DOHH2 (cell line): ENCODE data around the gene KPNA2.

Experiments
- EZH2phosphoT487 ChIP-seq: fragments of 200-600 bp; sonication (generic); IDR thresholded peaks from 2 replicates; pipeline ENCODE4 v1.6.1; 2017; ENCODE audit warnings: borderline replicate concordance, mild to moderate bottlenecking, antibody characterized with exemption, low read length, moderate library complexity, mixed read lengths
- TF ChIP-seq, protein P1 (sequence below): fragments of 200-600 bp; sonication (generic); IDR thresholded peaks from one replicate; pipeline ENCODE4 v1.5.1; 2014; ENCODE audit warnings: antibody characterized with exemption, mild to moderate bottlenecking, low read depth, low read length; ENCODE audit not compliant: poor library complexity, severe bottlenecking

DNA sequence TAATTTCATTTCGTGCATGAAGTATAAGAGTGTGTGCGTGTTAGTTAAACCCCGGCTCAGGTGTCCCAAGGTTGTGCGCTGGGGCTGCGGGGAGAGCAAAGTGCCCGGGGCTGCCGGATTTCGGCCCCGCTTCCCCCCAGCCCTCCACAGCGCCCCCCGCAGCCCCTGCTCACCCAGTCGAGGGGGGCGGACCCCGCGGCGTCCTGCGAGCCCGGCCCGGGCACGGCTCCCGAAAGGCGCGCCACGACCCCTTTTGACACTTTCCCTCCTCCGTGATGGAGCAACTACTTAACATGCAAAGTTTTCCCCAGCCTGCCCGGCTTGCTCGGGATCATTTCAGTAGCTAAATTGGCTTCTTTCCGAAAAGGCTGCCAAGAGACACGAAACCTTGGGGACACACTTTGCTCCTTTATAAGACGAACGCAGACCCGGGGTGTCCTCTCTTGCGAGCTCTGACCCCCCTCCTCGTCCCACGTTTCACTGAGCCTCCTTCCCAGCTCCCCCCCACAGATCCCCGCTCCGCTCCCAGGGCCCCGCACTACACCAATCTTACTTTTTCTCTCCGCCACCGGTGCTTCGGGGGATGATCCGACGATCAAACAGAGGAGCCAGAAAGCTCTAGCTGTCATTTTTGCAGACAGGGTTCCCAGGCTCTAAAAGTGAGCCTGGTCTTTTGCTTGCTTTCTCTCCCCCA lies 39.8 kb upstream of the KPNA2 start:
- TF ChIP-seq, protein P1, sequence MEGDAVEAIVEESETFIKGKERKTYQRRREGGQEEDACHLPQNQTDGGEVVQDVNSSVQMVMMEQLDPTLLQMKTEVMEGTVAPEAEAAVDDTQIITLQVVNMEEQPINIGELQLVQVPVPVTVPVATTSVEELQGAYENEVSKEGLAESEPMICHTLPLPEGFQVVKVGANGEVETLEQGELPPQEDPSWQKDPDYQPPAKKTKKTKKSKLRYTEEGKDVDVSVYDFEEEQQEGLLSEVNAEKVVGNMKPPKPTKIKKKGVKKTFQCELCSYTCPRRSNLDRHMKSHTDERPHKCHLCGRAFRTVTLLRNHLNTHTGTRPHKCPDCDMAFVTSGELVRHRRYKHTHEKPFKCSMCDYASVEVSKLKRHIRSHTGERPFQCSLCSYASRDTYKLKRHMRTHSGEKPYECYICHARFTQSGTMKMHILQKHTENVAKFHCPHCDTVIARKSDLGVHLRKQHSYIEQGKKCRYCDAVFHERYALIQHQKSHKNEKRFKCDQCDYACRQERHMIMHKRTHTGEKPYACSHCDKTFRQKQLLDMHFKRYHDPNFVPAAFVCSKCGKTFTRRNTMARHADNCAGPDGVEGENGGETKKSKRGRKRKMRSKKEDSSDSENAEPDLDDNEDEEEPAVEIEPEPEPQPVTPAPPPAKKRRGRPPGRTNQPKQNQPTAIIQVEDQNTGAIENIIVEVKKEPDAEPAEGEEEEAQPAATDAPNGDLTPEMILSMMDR: peak; percentile 45
- TF ChIP-seq EZH2phosphoT487: peak; percentile 51; the same call in 1 of the 2 replicates
